MM.1S (cell line): ENCODE data around the gene RPN1.

Source experiments
- DNase-seq: peaks from one replicate; pipeline ENCODE4 v3.0.0-alpha.2; 2015
- H2AFZ ChIP-seq: fragments of 300-600 bp; sonication (generic); 2 replicates; pipeline ENCODE4 v1.6.0; 2016; ENCODE audit warnings: antibody characterized with exemption, low read length
- H3F3A ChIP-seq: fragments of 300-600 bp; sonication (generic); 2 replicates; pipeline ENCODE4 v1.6.1; 2016; ENCODE audit warnings: mild to moderate bottlenecking, antibody characterized with exemption, low read length, moderate library complexity, mixed read lengths; ENCODE audit not compliant: insufficient read depth
- H3K27ac ChIP-seq: fragments of 300-600 bp; sonication (generic); 2 replicates; pipeline ENCODE4 v1.5.1; 2016; ENCODE audit warnings: mild to moderate bottlenecking, low read length
- H3K27me3 ChIP-seq: fragments of 300-600 bp; sonication (generic); replicated peaks from 2 replicates; pipeline ENCODE4 v1.6.0; 2016; ENCODE audit warnings: low read length; ENCODE audit not compliant: insufficient read depth
- H3K36me3 ChIP-seq: fragments of 300-600 bp; sonication (generic); replicated peaks from 2 replicates; pipeline ENCODE4 v1.6.1; 2016; ENCODE audit warnings: mild to moderate bottlenecking, low read length, mixed read lengths; ENCODE audit not compliant: insufficient read depth
- H3K4me1 ChIP-seq: fragments of 300-600 bp; sonication (generic); 2 replicates; pipeline ENCODE4 v1.6.1; 2016; ENCODE audit warnings: low read length, mixed read lengths
- H3K4me2 ChIP-seq: fragments of 300-600 bp; sonication (generic); 2 replicates; pipeline ENCODE4 v1.6.0; 2016; ENCODE audit warnings: low read depth, low read length
- H3K4me3 ChIP-seq: fragments of 300-600 bp; sonication (generic); 2 replicates; pipeline ENCODE4 v1.5.1; 2016; ENCODE audit warnings: low read length, mixed read lengths
- H3K79me2 ChIP-seq: fragments of 300-600 bp; sonication (generic); 2 replicates; pipeline ENCODE4 v1.6.1; 2016; ENCODE audit warnings: mixed run types, low read length, mixed read lengths
- H3K9ac ChIP-seq: fragments of 300-600 bp; sonication (generic); 2 replicates; pipeline ENCODE4 v1.6.1; 2016; ENCODE audit warnings: low read length, mixed read lengths
- H3K9me2 ChIP-seq: fragments of 300-600 bp; sonication (generic); replicated peaks from 2 replicates; pipeline ENCODE4 v1.6.1; 2016; ENCODE audit warnings: mild to moderate bottlenecking, low read length, mixed read lengths; ENCODE audit not compliant: insufficient read depth
- H3K9me3 ChIP-seq: fragments of 300-600 bp; sonication (generic); replicated peaks from 2 replicates; pipeline ENCODE4 v1.6.1; 2016; ENCODE audit warnings: mild to moderate bottlenecking, low read length, mixed read lengths; ENCODE audit not compliant: insufficient read depth
- H4K20me1 ChIP-seq: fragments of 300-600 bp; sonication (generic); 2 replicates; pipeline ENCODE4 v1.6.1; 2016; ENCODE audit warnings: mild to moderate bottlenecking, low read length, moderate library complexity, mixed read lengths; ENCODE audit not compliant: insufficient read depth
- CTCF ChIP-seq: fragments of 300-600 bp; sonication (generic); IDR thresholded peaks from 2 replicates; pipeline ENCODE4 v1.5.1; 2016; ENCODE audit warnings: antibody characterized with exemption, low read length, mixed read lengths
- EZH2 ChIP-seq: fragments of 300-600 bp; sonication (generic); optimal IDR thresholded peaks from 2 replicates; pipeline ENCODE3; 2017; ENCODE audit warnings: low read depth, mild to moderate bottlenecking, antibody characterized with exemption, low read length, mixed read lengths
- EZH2phosphoT487 ChIP-seq: fragments of 300-600 bp; sonication (generic); IDR thresholded peaks from 2 replicates; pipeline ENCODE4 v1.6.1; 2018; ENCODE audit warnings: antibody characterized with exemption, low read length

RPN1 gene

GRCh38 chr3:128614076-128614475 is 36.5 kb downstream of the RPN1 start:
- no peak overlapping the region for H3K27ac ChIP-seq
- H3K79me2 ChIP-seq, result peaks cover 9% of the 10 kb centered on the region; the same call in 1 of the 2 replicates
- no peak for TF ChIP-seq EZH2phosphoT487
- TF ChIP-seq EZH2, result no peak
- TF ChIP-seq CTCF, result no peak
- H3K9ac ChIP-seq, result no peak overlapping the region
- H3K4me3 ChIP-seq, result no peak overlapping the region
- H3K9me3 ChIP-seq, result no peaks in the 10 kb centered on the region
- no peaks in the 10 kb centered on the region for H4K20me1 ChIP-seq
- no peak overlapping the region for H2AFZ ChIP-seq
- no peaks in the 10 kb centered on the region for H3K36me3 ChIP-seq
- no peak for DNase-seq
- H3K9me2 ChIP-seq, result no peaks in the 10 kb centered on the region
- H3K4me2 ChIP-seq, result no peak overlapping the region
- H3K27me3 ChIP-seq, result no peaks in the 10 kb centered on the region
- peaks cover 9% of the 10 kb centered on the region for H3F3A ChIP-seq
- H3K4me1 ChIP-seq, result peaks cover 13% of the 10 kb centered on the region; the same call in 1 of the 2 replicates

GRCh38 chr3:128613083-128613829 is 37.4 kb downstream of the RPN1 start:
- peaks cover under 1% of the 10 kb centered on the region; the same call in 1 of the 2 replicates for H3F3A ChIP-seq
- H3K9me3 ChIP-seq, result no peaks in the 10 kb centered on the region
- no peaks in the 10 kb centered on the region for H3K36me3 ChIP-seq
- peaks cover under 1% of the 10 kb centered on the region; the same call in 1 of the 2 replicates for H3K79me2 ChIP-seq
- peaks cover 5% of the 10 kb centered on the region; the same call in 1 of the 2 replicates for H3K4me1 ChIP-seq
- no peaks in the 10 kb centered on the region for H4K20me1 ChIP-seq
- H3K27me3 ChIP-seq, result no peaks in the 10 kb centered on the region
- H3K27ac ChIP-seq, result no peak overlapping the region
- DNase-seq, result no peak
- no peak overlapping the region for H2AFZ ChIP-seq
- no peak overlapping the region for H3K4me2 ChIP-seq
- no peak for TF ChIP-seq EZH2
- no peak for TF ChIP-seq CTCF
- no peak for TF ChIP-seq EZH2phosphoT487
- no peak overlapping the region for H3K4me3 ChIP-seq
- H3K9ac ChIP-seq, result no peak overlapping the region
- H3K9me2 ChIP-seq, result no peaks in the 10 kb centered on the region

- no peak overlapping the region for H2AFZ ChIP-seq
- no peaks in the 10 kb centered on the region for H4K20me1 ChIP-seq
- no peaks in the 10 kb centered on the region for H3K79me2 ChIP-seq
- no peak overlapping the region for H3K4me3 ChIP-seq
- H3F3A ChIP-seq, result no peaks in the 10 kb centered on the region
- no peaks in the 10 kb centered on the region for H3K36me3 ChIP-seq
- DNase-seq, result no peak
- TF ChIP-seq EZH2phosphoT487 (no peak), CTCF (no peak), EZH2 (no peak)
- no peaks in the 10 kb centered on the region for H3K27me3 ChIP-seq
- no peak overlapping the region for H3K27ac ChIP-seq
- H3K9ac ChIP-seq, result no peak overlapping the region
- H3K4me2 ChIP-seq, result no peak overlapping the region
- no peaks in the 10 kb centered on the region for H3K4me1 ChIP-seq
- no peaks in the 10 kb centered on the region for H3K9me2 ChIP-seq
- H3K9me3 ChIP-seq, result no peaks in the 10 kb centered on the region
Measured at GRCh38 chr3:128610451-128611070, 40.1 kb downstream of the RPN1 start.
